K562 (cell line): ENCODE results near the gene TRAPPC5. TPM values are rescaled to one million over a fixed set of nuclear protein-coding genes. Genes with fewer than 3 reads are reported as not detected.

Source experiments
- ATAC-seq: fragments of 200-7000 bp; cut with Tn5 transposase; 3 replicates; pipeline ENCODE4 v1.9.1; 2020; ENCODE audit warnings: moderate library complexity
- BruUV-seq: library from RNA; stranded (reverse); fragments of 400-500 nt; replicated peaks from 2 replicates; lab custom pipeline; 2021; lab: Mats Ljungman, UMichigan
- CTCF ChIA-PET: fragments of 300-600 bp; formaldehyde crosslinking; extraction: SDS; loops from one replicate; lab custom pipeline; 2021; ENCODE audit warnings: low intra/inter-chr PET ratio; lab: Yijun Ruan, JAX
- POLR2A ChIA-PET: fragments of 300-600, 350-650 bp; sonication (Branson Sonifier 250); formaldehyde crosslinking; extraction: SDS; loops from one replicate; lab custom pipeline; 2021; ENCODE audit warnings: antibody characterized with exemption, inconsistent platforms; lab: Yijun Ruan, JAX
- DNase-seq, 4 experiments: peaks; one replicate each; pipeline versions ENCODE4 v3.0.0 to v3.0.0-alpha.2; 2011 to 2018; ENCODE audit warnings: low spot score in 3 of 4, mixed read lengths in 3 of 4; ENCODE audit errors: extremely low read depth in 1 of 4
- FAIRE-seq: peaks from 2 replicates; lab custom pipeline; 2011; peaks lifted over from hg19 to GRCh38; lab: Jason Lieb, UNC
- H2AFZ ChIP-seq: 2 replicates; pipeline ENCODE4 v1.6.0; 2011; ENCODE audit warnings: low read depth, low read length, control low read depth, inconsistent platforms
- H3K27ac ChIP-seq: fragments of 200-600 bp; 3 replicates; pipeline ENCODE4 v1.8.0; 2011; ENCODE audit warnings: low read depth, mild to moderate bottlenecking, control low read depth, inconsistent platforms, low read length, moderate library complexity, mixed read lengths; ENCODE audit errors: extremely low read depth
- H3K27me3 ChIP-seq, 2 experiments: fragments of 300-600 bp in 1 of 2; 2 replicates in 1 of 2; 3 replicates in 1 of 2; pipeline versions ENCODE4 v1.6.0 to v1.8.0; 2011; ENCODE audit warnings: inconsistent platforms in 2 of 2, low read length in 2 of 2, mild to moderate bottlenecking in 1 of 2, mixed read lengths in 1 of 2, moderate library complexity in 1 of 2; ENCODE audit not compliant: control insufficient read depth in 2 of 2, insufficient read depth in 2 of 2
- H3K36me3 ChIP-seq: fragments of 300-600 bp; 3 replicates; pipeline ENCODE4 v1.8.0; 2011; ENCODE audit warnings: mild to moderate bottlenecking, low read length, inconsistent platforms; ENCODE audit not compliant: control insufficient read depth, insufficient read depth
- H3K4me1 ChIP-seq, 2 experiments: fragments of 200-600 bp in 1 of 2; replicated peaks in 1 of 2; 2 replicates in 1 of 2; 3 replicates in 1 of 2; pipeline versions ENCODE4 v1.5.1 to v1.8.0; 2011; ENCODE audit warnings: inconsistent platforms in 2 of 2, low read length in 2 of 2, mild to moderate bottlenecking in 1 of 2, mixed read lengths in 1 of 2, moderate library complexity in 1 of 2; ENCODE audit not compliant: control insufficient read depth in 2 of 2, insufficient read depth in 2 of 2
- H3K4me2 ChIP-seq: 2 replicates; pipeline ENCODE4 v1.6.1; 2011; ENCODE audit warnings: low read length, control low read depth, inconsistent platforms, mixed read lengths; ENCODE audit not compliant: insufficient read depth
- H3K4me3 ChIP-seq: fragments of 200-600 bp; sonication (generic), shearing (Covaris generic); 2 replicates; pipeline ENCODE4 v1.5.1; 2016; ENCODE audit warnings: control low read depth, inconsistent platforms
- H3K79me2 ChIP-seq: fragments of 200-600 bp; 3 replicates; pipeline ENCODE4 v1.8.0; 2011; ENCODE audit warnings: low read length, inconsistent platforms; ENCODE audit not compliant: control insufficient read depth, insufficient read depth
- H3K9ac ChIP-seq, 2 experiments: 2 replicates each; pipeline versions ENCODE4 v1.6.0 to v1.6.1; 2011; ENCODE audit warnings: low read depth in 2 of 2, low read length in 2 of 2, control low read depth in 1 of 2, inconsistent platforms in 1 of 2, mild to moderate bottlenecking in 1 of 2, mixed read lengths in 1 of 2; ENCODE audit not compliant: insufficient read depth in 1 of 2
- H3K9me1 ChIP-seq: one replicate; pipeline ENCODE4 v1.6.0; 2011; ENCODE audit warnings: inconsistent platforms, mild to moderate bottlenecking, low read length, moderate library complexity; ENCODE audit not compliant: control insufficient read depth, insufficient read depth
- H3K9me3 ChIP-seq: replicated peaks from 2 replicates; pipeline ENCODE4 v1.5.1; 2011; ENCODE audit warnings: low read depth, low read length, inconsistent platforms; ENCODE audit not compliant: control insufficient read depth, insufficient read depth
- H4K20me1 ChIP-seq: replicated peaks from 2 replicates; pipeline ENCODE4 v1.6.1; 2011; ENCODE audit warnings: low read length, inconsistent platforms, mixed read lengths; ENCODE audit not compliant: control insufficient read depth, insufficient read depth
- ARHGAP35 ChIP-seq: fragments of 450-650 bp; IDR thresholded peaks from 2 replicates; pipeline ENCODE4 v1.6.1; 2018; ENCODE audit not compliant: partially characterized antibody
- DLX4 ChIP-seq: fragments of 250-450 bp; sonication (Bioruptor Pico); IDR thresholded peaks from 2 replicates; pipeline ENCODE4 v1.6.1; 2021; ENCODE audit warnings: mild to moderate bottlenecking
- KLF10 ChIP-seq: fragments of 250-450 bp; sonication (Bioruptor Pico); IDR thresholded peaks from 2 replicates; pipeline ENCODE4 v1.6.1; 2021; ENCODE audit warnings: matching md5 sums
- ZC3H8 ChIP-seq: fragments of 450-650 bp; IDR thresholded peaks from 2 replicates; pipeline ENCODE4 v1.6.1; 2017
- ZNF121 ChIP-seq: sonication (generic); formaldehyde crosslinking; conservative IDR thresholded peaks from 2 replicates; pipeline ENCODE4 v1.8.0; 2022; ENCODE audit warnings: missing genetic modification reagents
- ZNF316 ChIP-seq: fragments of 450-650 bp; IDR thresholded peaks from 2 replicates; pipeline ENCODE4 v1.6.1; 2016
- ZNF707 ChIP-seq: fragments of 250-450 bp; sonication (Bioruptor Pico); conservative IDR thresholded peaks from 2 replicates; pipeline ENCODE4 v1.8.0; 2022; ENCODE audit warnings: inconsistent platforms, mild to moderate bottlenecking, moderate library complexity
- ZSCAN32 ChIP-seq: fragments of 450-650 bp; formaldehyde crosslinking; IDR thresholded peaks from 2 replicates; pipeline ENCODE4 v1.4.0; 2020; ENCODE audit warnings: mild to moderate bottlenecking, moderate library complexity
- WGBS: fragments of 100-300 bp; shearing (Covaris generic); methylation state at CpG from one replicate; pipeline ENCODE4 v1.1.6; 2016; ENCODE audit warnings: low coverage, mixed read lengths; ENCODE audit not compliant: insufficient coverage; ENCODE audit errors: missing lambda C conversion rate; 5-methylcytosine and 5-hydroxymethylcytosine counted together
- in situ Hi-C: fragments of 300-500 bp; cut with MboI; formaldehyde crosslinking; loops from 4 replicates; pipeline ENCODE4 v1.15.0; 2018; ENCODE audit warnings: inconsistent platforms, mixed read lengths
- intact Hi-C: fragments of 100-400 bp; cut with micrococcal nuclease; formaldehyde crosslinking; loops from 2 replicates; pipeline ENCODE4 v1.14.2; 2022
- polyA plus RNA-seq, 8 experiments: library from polyadenylated mRNA; depleted of rRNA in 4 of 8; stranded (reverse) in 5 of 8; unstranded in 3 of 8; fragments of >200 nt; fragmentation: Nextera tagmentation in 2 of 8; fragmentation: Illumina TruSeq in 1 of 8; extraction: Ambion mirVana in 2 of 8; extraction: Trizol in 1 of 8; gene quantifications; 2 replicates each; pipeline versions ENCODE4 v1.2.1 to v1.2.3, GENCODE V29; 2011 to 2014; ENCODE audit warnings: inconsistent platforms in 1 of 8, missing spikeins in 1 of 8
- total RNA-seq, 7 experiments: library from RNA; depleted of rRNA in 6 of 7; stranded (reverse); fragments of >200 nt in 6 of 7; fragmentation: Illumina TruSeq in 2 of 7; extraction: Trizol in 2 of 7; gene quantifications; 2 replicates each; pipeline versions ENCODE4 v1.2.1 to v1.2.3, GENCODE V29; 2011 to 2021; ENCODE audit warnings: low replicate concordance in 1 of 7

The TRAPPC5 gene
- total and polyA plus RNA-seq, 9 of the 15 experiments (the other 6 are each of a cell fraction or from before 2014, with no cell fraction given) = 2.0 to 76.9 (median 29.3) TPM

- H3K9me1 ChIP-seq = no peaks in the 10 kb centered on the region
- H3K36me3 ChIP-seq = no peaks in the 10 kb centered on the region
- no peak for FAIRE-seq
- WGBS = 0% methylated on average over 1 of the region's 1 CpG
- H3K79me2 ChIP-seq = no peaks in the 10 kb centered on the region
- BruUV-seq = no TSS peak
- peaks cover 10 to 24% of the 10 kb centered on the region in 2 experiments; a peak in 4 of 5 replicates for H3K27me3 ChIP-seq
- H3K4me3 ChIP-seq = no peak overlapping the region
- no peak for ATAC-seq
- no peaks in the 10 kb centered on the region for H4K20me1 ChIP-seq
- intact Hi-C loops = no loop called here
- H3K27ac ChIP-seq = no peak overlapping the region
- ChIA-PET CTCF (no interaction called here), POLR2A (interaction anchor here (0.6 kb wide), 1 partner anchor 169 kb away, joined by 3 read pairs; no protein-coding TSS in a partner anchor)
- in situ Hi-C loops = no loop called here
- no peak overlapping the region for H3K9ac ChIP-seq
- no peak overlapping the region for H2AFZ ChIP-seq
- DNase-seq = no peak
- 0 out of 2 replicates have a peak, but pooled peaks cover 3% of the 10 kb centered on the region for H3K9me3 ChIP-seq
- TF ChIP-seq ARHGAP35 (no peak), ZSCAN32 (no peak), ZNF707 (CRISPR knock-in tag) (no peak), ZNF121 (CRISPR knock-in tag) (peak; percentile 69), DLX4 (CRISPR knock-in tag) (no peak), ZNF316 (no peak), ZC3H8 (no peak), KLF10 (CRISPR knock-in tag) (no peak)
- peaks cover 0 to 3% of the 10 kb centered on the region in 2 experiments; a peak in 1 of 5 replicates for H3K4me1 ChIP-seq
- no peak overlapping the region for H3K4me2 ChIP-seq
These were observed 55.5 kb downstream of the TRAPPC5 start for GRCh38 chr19:7736148-7736547.
